ENCODE results near the gene WDR4.
"Not testable (repeated sequence)": the region's sequence is repeated elsewhere in the genome, so short reads cannot be mapped to it uniquely, and the experiment has no call there.

Gene WDR4

GRCh38 chr21:42852925-42853570 is 26.3 kb downstream of the WDR4 start:
- DNase-seq (ENCODE audit: low read depth) = no peak

GRCh38 chr21:42851812-42852665 is 27.3 kb downstream of the WDR4 start:
- DNase-seq (ENCODE audit: low read depth) = no peak

- DNase-seq (ENCODE audit: low read depth) = no peak
Measured at GRCh38 chr21:42850866-42851391, 28.4 kb downstream of the WDR4 start.

GRCh38 chr21:42850463-42850862 is 28.9 kb downstream of the WDR4 start:
- no peak for DNase-seq (ENCODE audit: low read depth)

GRCh38 chr21:42849759-42850412 is 29.5 kb downstream of the WDR4 start:
- no peak for DNase-seq (ENCODE audit: low read depth)

GRCh38 chr21:42848932-42849758 is 30.2 kb downstream of the WDR4 start:
- DNase-seq (ENCODE audit: low read depth) = no peak

- DNase-seq (ENCODE audit: low read depth) = not testable (repeated sequence)
Measured at GRCh38 chr21:42848144-42848931, 31.0 kb downstream of the WDR4 start.

- no peak for DNase-seq (ENCODE audit: low read depth)
Measured at GRCh38 chr21:42847726-42848125, 31.6 kb downstream of the WDR4 start.

- DNase-seq (ENCODE audit: low read depth) = no peak
Measured at GRCh38 chr21:42847051-42847707, 32.2 kb downstream of the WDR4 start.

- no peak for DNase-seq (ENCODE audit: low read depth)
Measured at GRCh38 chr21:42846221-42846620, 33.1 kb downstream of the WDR4 start.

GRCh38 chr21:42845296-42845965 is 33.9 kb downstream of the WDR4 start:
- DNase-seq (ENCODE audit: low read depth) = no peak

GRCh38 chr21:42844411-42845113 is 34.8 kb downstream of the WDR4 start:
- DNase-seq (ENCODE audit: low read depth) = no peak

- no peak for DNase-seq (ENCODE audit: low read depth)
Measured at GRCh38 chr21:42843056-42843455, 36.3 kb downstream of the WDR4 start.

GRCh38 chr21:42841916-42842655 is 37.3 kb downstream of the WDR4 start:
- DNase-seq (ENCODE audit: low read depth) = not testable (repeated sequence)

- DNase-seq (ENCODE audit: low read depth) = no peak
Measured at GRCh38 chr21:42841156-42841915, 38.0 kb downstream of the WDR4 start.

GRCh38 chr21:42840411-42841155 is 38.8 kb downstream of the WDR4 start:
- no peak for DNase-seq (ENCODE audit: low read depth)
